Spleen (tissue), 11 donors: ENCODE data around the gene PALS1. TPM values are rescaled to one million over a fixed set of nuclear protein-coding genes. Genes with fewer than 3 reads are reported as not detected.

ENCODE experiments used
- DNase-seq: peaks from one replicate; pipeline ENCODE4 v3.0.0-alpha.2; 2020
- H3K27ac ChIP-seq, 8 donors: fragments of 200-600 bp; sonication (generic) in 7 of 8; 1 replicate in 4 of 8; 2 replicates in 4 of 8; pipeline versions ENCODE4 v1.5.0 to v1.8.0; 2016 to 2021; ENCODE audit warnings: inconsistent platforms in 4 of 8, mild to moderate bottlenecking in 4 of 8, moderate library complexity in 1 of 8
- H3K27me3 ChIP-seq, 7 donors: fragments of 200-600 bp; sonication (generic) in 6 of 7; replicated peaks in 1 of 7; 1 replicate in 4 of 7; 2 replicates in 3 of 7; pipeline versions ENCODE4 v1.5.0 to v1.8.0; 2016 to 2021; ENCODE audit warnings: inconsistent platforms in 3 of 7, mild to moderate bottlenecking in 1 of 7
- H3K36me3 ChIP-seq, 6 donors: fragments of 200-600 bp; sonication (generic) in 5 of 6; 1 replicate in 4 of 6; 2 replicates in 2 of 6; pipeline versions ENCODE4 v1.5.0 to v1.8.0; 2016 to 2021; ENCODE audit warnings: inconsistent platforms in 2 of 6
- H3K4me1 ChIP-seq, 6 donors: fragments of 200-600 bp; sonication (generic) in 5 of 6; 1 replicate in 3 of 6; 2 replicates in 3 of 6; pipeline versions ENCODE4 v1.5.0 to v1.8.0; 2016 to 2021; ENCODE audit warnings: inconsistent platforms in 3 of 6
- H3K4me3 ChIP-seq, 8 donors: fragments of 200-600 bp; sonication (generic) in 7 of 8; 1 replicate in 4 of 8; 2 replicates in 4 of 8; pipeline versions ENCODE4 v1.5.0 to v1.8.0; 2016 to 2021; ENCODE audit warnings: inconsistent platforms in 4 of 8, mild to moderate bottlenecking in 4 of 8, moderate library complexity in 2 of 8
- H3K9me3 ChIP-seq, 8 donors: fragments of 200-600 bp; sonication (generic) in 7 of 8; 1 replicate in 4 of 8; 2 replicates in 4 of 8; pipeline versions ENCODE4 v1.5.0 to v1.8.0; 2016 to 2021; ENCODE audit warnings: inconsistent platforms in 4 of 8
- POLR2A ChIP-seq, 3 donors: fragments of 450-650 bp; IDR thresholded peaks; one replicate each; pipeline ENCODE4 v1.5.1; 2017; ENCODE audit warnings: antibody characterized with exemption in 3 of 3, mild to moderate bottlenecking in 1 of 3
- POLR2AphosphoS5 ChIP-seq, 3 donors: sonication (generic); formaldehyde crosslinking; IDR thresholded peaks; one replicate each; pipeline ENCODE4 v1.5.1; 2017; ENCODE audit warnings: antibody characterized with exemption in 3 of 3
- WGBS, 5 donors: extraction: QIAGEN DNeasy Blood & Tissue Kit in 3 of 5; methylation state at CpG; one replicate each; pipeline versions ENCODE4 v1.1.5 to v1.1.7; 2013 to 2018; 5-methylcytosine and 5-hydroxymethylcytosine counted together
- intact Hi-C: fragments of 100-400 bp; cut with DNase I; formaldehyde crosslinking; loops from one replicate; pipeline ENCODE4 v1.15.0; 2023; ENCODE audit warnings: low total_unique reads
- polyA plus RNA-seq, 3 donors: library from polyadenylated mRNA; stranded (reverse); fragments of 200-250 nt; gene quantifications; one replicate each; pipeline ENCODE4 v1.2.1, GENCODE V29; 2013
- total RNA-seq, 7 donors: library from RNA; depleted of rRNA in 3 of 7; stranded (reverse); fragments of >200 nt in 3 of 7; fragmentation: NEBNext Ultra II Directional in 4 of 7; extraction: Animal tissue kit (Norgen Biotek cat#: 25700) in 4 of 7; gene quantifications; one replicate each; pipeline versions ENCODE4 v1.1.0 to v1.2.1, GENCODE V29; 2016 to 2021
- TF ChIP-seq, protein P1 (sequence below), 11 experiments: fragments of 200-600 bp in 7 of 11; fragments of 450-650 bp in 4 of 11; sonication (generic) in 4 of 11; IDR thresholded peaks in 8 of 11; conservative IDR thresholded peaks in 3 of 11; 1 replicate in 7 of 11; 2 replicates in 4 of 11; pipeline versions ENCODE4 v1.4.0 to v1.8.0; 2016 to 2021; ENCODE audit warnings: antibody characterized with exemption in 11 of 11, inconsistent platforms in 4 of 11, mild to moderate bottlenecking in 1 of 11
- donor health status: healthy with polysubstance abuse.
- donor health status: DM: no; HTN: no; CAD: no; lungs with moderate emphysema.
- donor health status: DM: no; HTN: no; CAD: no.
- donor health status: Bipolar disorder and iron deficiency.
- donor health status: healthy.
- donor health status: DM: no; HTN: no; CAD: no.
- donor health status: DM: yes; HTN: yes; CAD: no.

PALS1 gene
- total and polyA plus RNA-seq, 10 donors, result 2.0 to 26.8 (median 16.1) TPM

DNA sequence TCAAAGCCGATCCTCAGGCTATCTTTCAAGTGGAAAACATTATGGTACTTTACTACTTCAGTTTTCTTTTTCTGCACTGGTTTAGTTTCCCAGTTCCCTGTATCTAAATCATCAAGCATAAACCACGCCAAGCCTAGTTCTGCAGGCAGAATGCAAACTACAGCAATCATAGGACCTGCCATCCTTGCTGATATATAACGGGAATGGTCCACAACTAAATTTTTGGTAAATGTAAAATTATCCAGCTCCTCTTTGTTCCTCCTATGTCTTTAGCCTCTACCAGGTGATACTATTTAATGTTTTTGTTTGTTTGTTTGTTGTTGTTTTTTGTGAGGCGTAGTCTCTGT is 19.3 kb upstream of the PALS1 start:
- WGBS, 5 donors, result 86 to 95% (median 90%) methylated on average over 4 of the region's 4 CpGs
- Histone ChIP-seq H3K4me1 (no peaks in the 10 kb centered on the region), H3K36me3 (no peaks in the 10 kb centered on the region), H3K9me3 (peaks cover 0 to 8% (median 1%) of the 10 kb centered on the region in 8 donors), H3K27ac (no peak overlapping the region), H3K27me3 (no peaks in the 10 kb centered on the region), H3K4me3 (no peak overlapping the region)
- TF ChIP-seq POLR2AphosphoS5 (IDR thresholded peaks at IDR 0.05) (no peak), POLR2A (IDR thresholded peaks at IDR 0.05) (no peak)
- TF ChIP-seq, protein P1, sequence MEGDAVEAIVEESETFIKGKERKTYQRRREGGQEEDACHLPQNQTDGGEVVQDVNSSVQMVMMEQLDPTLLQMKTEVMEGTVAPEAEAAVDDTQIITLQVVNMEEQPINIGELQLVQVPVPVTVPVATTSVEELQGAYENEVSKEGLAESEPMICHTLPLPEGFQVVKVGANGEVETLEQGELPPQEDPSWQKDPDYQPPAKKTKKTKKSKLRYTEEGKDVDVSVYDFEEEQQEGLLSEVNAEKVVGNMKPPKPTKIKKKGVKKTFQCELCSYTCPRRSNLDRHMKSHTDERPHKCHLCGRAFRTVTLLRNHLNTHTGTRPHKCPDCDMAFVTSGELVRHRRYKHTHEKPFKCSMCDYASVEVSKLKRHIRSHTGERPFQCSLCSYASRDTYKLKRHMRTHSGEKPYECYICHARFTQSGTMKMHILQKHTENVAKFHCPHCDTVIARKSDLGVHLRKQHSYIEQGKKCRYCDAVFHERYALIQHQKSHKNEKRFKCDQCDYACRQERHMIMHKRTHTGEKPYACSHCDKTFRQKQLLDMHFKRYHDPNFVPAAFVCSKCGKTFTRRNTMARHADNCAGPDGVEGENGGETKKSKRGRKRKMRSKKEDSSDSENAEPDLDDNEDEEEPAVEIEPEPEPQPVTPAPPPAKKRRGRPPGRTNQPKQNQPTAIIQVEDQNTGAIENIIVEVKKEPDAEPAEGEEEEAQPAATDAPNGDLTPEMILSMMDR (IDR thresholded peaks at IDR 0.05 in 8 of 11, conservative IDR thresholded peaks at IDR 0.05 in 3 of 11), result no peak
- DNase-seq, result no peak
- intact Hi-C loops, result no loop called here

DNA sequence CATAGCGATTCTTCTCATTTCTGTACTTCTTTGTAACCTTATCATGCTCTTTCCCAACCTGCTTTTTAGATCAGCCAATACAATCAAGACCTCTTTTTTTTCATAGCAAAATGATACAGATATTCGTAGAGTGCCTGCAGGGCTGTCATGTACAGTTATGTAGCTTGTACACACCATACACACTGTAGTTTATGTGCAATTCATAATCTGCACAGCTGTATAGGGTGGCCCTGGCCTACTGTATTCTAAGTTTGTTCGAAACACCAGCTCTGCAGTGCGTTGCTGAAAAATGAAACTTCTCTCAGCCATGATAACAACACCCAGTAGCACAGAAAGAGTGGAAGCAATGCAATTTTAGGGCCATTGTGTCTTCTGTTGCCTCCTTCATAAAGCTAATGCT is 15.7 kb upstream of the PALS1 start:
- intact Hi-C loops, result no loop called here
- no peak for DNase-seq
- Histone ChIP-seq H3K27ac (no peak overlapping the region), H3K27me3 (no peaks in the 10 kb centered on the region), H3K4me1 (no peaks in the 10 kb centered on the region), H3K36me3 (no peaks in the 10 kb centered on the region), H3K4me3 (no peak overlapping the region), H3K9me3 (no peaks in the 10 kb centered on the region)
- TF ChIP-seq, protein P1 (IDR thresholded peaks at IDR 0.05 in 8 of 11, conservative IDR thresholded peaks at IDR 0.05 in 3 of 11), result no peak
- TF ChIP-seq POLR2AphosphoS5 (IDR thresholded peaks at IDR 0.05), result no peak
- no peak for TF ChIP-seq POLR2A (IDR thresholded peaks at IDR 0.05)
- WGBS, 5 donors, result 89 to 95% (median 92%) methylated on average over 4 of the region's 4 CpGs

DNA sequence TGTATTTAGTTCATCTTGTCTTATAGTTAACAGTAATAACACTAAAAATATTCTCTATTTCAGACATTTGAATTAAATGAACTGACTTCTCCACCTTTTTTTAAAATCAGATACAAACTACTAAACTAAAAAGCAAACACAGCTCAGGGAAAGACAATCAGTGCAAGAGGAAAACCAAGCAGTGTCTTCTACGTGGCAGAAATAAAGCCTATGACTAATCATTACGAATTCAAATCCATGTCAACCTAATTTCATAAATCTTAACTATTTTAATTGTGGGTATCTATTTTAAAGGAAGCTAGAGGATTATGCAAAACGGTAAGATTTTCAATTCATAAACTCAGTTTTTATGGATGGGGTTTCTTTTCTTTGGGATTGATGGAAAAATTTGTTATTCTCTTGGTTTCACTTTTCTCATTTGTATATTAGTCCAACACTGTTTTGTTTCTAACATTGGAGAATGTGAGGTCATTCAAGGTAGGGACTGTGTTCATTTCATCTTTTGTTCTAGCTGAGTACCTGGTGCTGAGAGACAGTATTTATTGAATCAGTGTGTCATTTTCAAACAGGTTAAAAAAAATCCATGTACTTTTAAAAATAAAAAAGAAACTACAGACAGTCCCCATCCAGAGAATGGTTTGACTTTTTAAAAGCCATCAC is 12.8 kb upstream of the PALS1 start:
- no peak for DNase-seq
- no peaks in the 10 kb centered on the region for H3K9me3 ChIP-seq
- no peak overlapping the region for H3K27ac ChIP-seq
- no peak overlapping the region for H3K4me3 ChIP-seq
- H3K4me1 ChIP-seq, result no peaks in the 10 kb centered on the region
- intact Hi-C loops, result no loop called here
- H3K27me3 ChIP-seq, result no peaks in the 10 kb centered on the region
- H3K36me3 ChIP-seq, result no peaks in the 10 kb centered on the region
- WGBS, 5 donors, result 80 to 89% (median 84%) methylated on average over 3 of the region's 3 CpGs
- no peak for TF ChIP-seq POLR2AphosphoS5 (IDR thresholded peaks at IDR 0.05)
- TF ChIP-seq, protein P1 (IDR thresholded peaks at IDR 0.05 in 8 of 11, conservative IDR thresholded peaks at IDR 0.05 in 3 of 11), result no peak
- TF ChIP-seq POLR2A (IDR thresholded peaks at IDR 0.05), result no peak

DNA sequence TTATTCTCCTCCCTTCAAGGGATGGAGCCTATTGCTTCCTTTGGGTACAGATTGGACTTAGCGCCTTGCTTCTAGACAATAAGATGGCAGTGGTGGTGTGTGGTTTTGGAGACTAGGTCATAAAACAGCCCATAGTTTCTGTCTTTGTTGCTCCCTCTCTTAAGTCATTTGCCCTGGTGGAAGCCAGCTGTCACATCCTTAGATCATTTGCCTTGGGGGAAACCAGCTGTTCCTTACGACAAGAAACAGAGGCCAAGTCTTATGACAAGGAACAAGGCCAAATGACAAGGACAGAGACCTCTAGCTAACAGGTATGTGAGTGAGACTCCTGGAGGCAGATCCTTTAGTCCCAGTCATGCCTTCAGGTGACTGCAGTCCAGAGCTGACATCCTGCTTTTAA is 9.2 kb upstream of the PALS1 start:
- H3K4me3 ChIP-seq, result no peak overlapping the region
- no peak for TF ChIP-seq POLR2AphosphoS5 (IDR thresholded peaks at IDR 0.05)
- no peak for TF ChIP-seq POLR2A (IDR thresholded peaks at IDR 0.05)
- no peaks in the 10 kb centered on the region for H3K9me3 ChIP-seq
- no peaks in the 10 kb centered on the region for H3K27me3 ChIP-seq
- 82 to 90% (median 87%) methylated on average over 2 of the region's 2 CpGs for WGBS, 5 donors
- H3K36me3 ChIP-seq, result no peaks in the 10 kb centered on the region
- no peak overlapping the region for H3K27ac ChIP-seq
- no peak for DNase-seq
- H3K4me1 ChIP-seq, result no peaks in the 10 kb centered on the region
- intact Hi-C loops, result no loop called here
